Measurements from ENCODE around the gene PSMA7. TPM values are rescaled to one million over a fixed set of nuclear protein-coding genes. Genes with fewer than 3 reads are reported as not detected.

Gene PSMA7
- total RNA-seq, 1 donor from 2014 or later, result 289 TPM

- Mint-ChIP-seq H3K4me3 (ENCODE audit: unreplicated experiment) (no peak overlapping the region), H3K4me1 (ENCODE audit: low read depth, unreplicated experiment) (peaks cover 10% of the 10 kb centered on the region), H3K27me3 (ENCODE audit: unreplicated experiment) (peaks cover 2% of the 10 kb centered on the region), H3K36me3 (ENCODE audit: unreplicated experiment) (no peaks in the 10 kb centered on the region), H3K9me3 (ENCODE audit: unreplicated experiment) (peaks cover 9% of the 10 kb centered on the region), H3K27ac (ENCODE audit: unreplicated experiment) (no peak overlapping the region)
- TF ChIP-seq CTCF (IDR thresholded peaks at IDR 0.05; ENCODE audit: partially characterized antibody, unreplicated experiment), result no peak
- no peak for DNase-seq
Observed at GRCh38 chr20:62120365-62120762, 22.8 kb downstream of the PSMA7 start.

GRCh38 chr20:62119591-62120364 is 23.4 kb downstream of the PSMA7 start:
- H3K4me3 Mint-ChIP-seq (ENCODE audit: unreplicated experiment), result no peak overlapping the region
- H3K9me3 Mint-ChIP-seq (ENCODE audit: unreplicated experiment), result peaks cover 9% of the 10 kb centered on the region
- no peaks in the 10 kb centered on the region for H3K36me3 Mint-ChIP-seq (ENCODE audit: unreplicated experiment)
- peaks cover 2% of the 10 kb centered on the region for H3K27me3 Mint-ChIP-seq (ENCODE audit: unreplicated experiment)
- H3K4me1 Mint-ChIP-seq (ENCODE audit: low read depth, unreplicated experiment), result peaks cover 10% of the 10 kb centered on the region
- H3K27ac Mint-ChIP-seq (ENCODE audit: unreplicated experiment), result no peak overlapping the region
- DNase-seq, result no peak
- TF ChIP-seq CTCF (IDR thresholded peaks at IDR 0.05; ENCODE audit: partially characterized antibody, unreplicated experiment), result no peak

- Mint-ChIP-seq H3K27ac (ENCODE audit: unreplicated experiment) (no peak overlapping the region), H3K27me3 (ENCODE audit: unreplicated experiment) (peaks cover 2% of the 10 kb centered on the region), H3K4me1 (ENCODE audit: low read depth, unreplicated experiment) (peaks cover 4% of the 10 kb centered on the region), H3K36me3 (ENCODE audit: unreplicated experiment) (no peaks in the 10 kb centered on the region), H3K4me3 (ENCODE audit: unreplicated experiment) (no peak overlapping the region), H3K9me3 (ENCODE audit: unreplicated experiment) (peaks cover 9% of the 10 kb centered on the region)
- no peak for TF ChIP-seq CTCF (IDR thresholded peaks at IDR 0.05; ENCODE audit: partially characterized antibody, unreplicated experiment)
- no peak for DNase-seq
Observed at GRCh38 chr20:62119115-62119514, 24.1 kb downstream of the PSMA7 start.

- H3K4me3 Mint-ChIP-seq (ENCODE audit: unreplicated experiment), result no peak overlapping the region
- peaks cover 2% of the 10 kb centered on the region for H3K27me3 Mint-ChIP-seq (ENCODE audit: unreplicated experiment)
- no peak overlapping the region for H3K27ac Mint-ChIP-seq (ENCODE audit: unreplicated experiment)
- peaks cover 9% of the 10 kb centered on the region for H3K9me3 Mint-ChIP-seq (ENCODE audit: unreplicated experiment)
- no peaks in the 10 kb centered on the region for H3K36me3 Mint-ChIP-seq (ENCODE audit: unreplicated experiment)
- no peaks in the 10 kb centered on the region for H3K4me1 Mint-ChIP-seq (ENCODE audit: low read depth, unreplicated experiment)
- DNase-seq, result no peak
- TF ChIP-seq CTCF (IDR thresholded peaks at IDR 0.05; ENCODE audit: partially characterized antibody, unreplicated experiment), result no peak
Observed at GRCh38 chr20:62118113-62119043, 24.8 kb downstream of the PSMA7 start.
